Measurements from ENCODE around the gene SLC44A3. TPM values are rescaled to one million over a fixed set of nuclear protein-coding genes. Genes with fewer than 3 reads are reported as not detected.
A peak's percentile ranks its signal among the peaks of the same experiment; 100 is the strongest.

Gene SLC44A3
- total RNA-seq, 2 experiments from 2014 or later = not detected

- H3K9me3 Mint-ChIP-seq (ENCODE audit: low read depth) = no peaks in the 10 kb centered on the region
- CTCF ChIA-PET = interaction anchor here (1.1 kb wide), 1 partner anchor 35 kb away, joined by 3 read pairs; no protein-coding TSS in a partner anchor
- POLR2A ChIA-PET = no interaction called here
- intact Hi-C loops (cut with DNase I, micrococcal nuclease) = no loop called here
- H3K4me1 Mint-ChIP-seq = no peaks in the 10 kb centered on the region
- ATAC-seq (no peak), DNase-seq (no peak)
- peaks cover 42% of the 10 kb centered on the region for H3K27me3 Mint-ChIP-seq
- H3K27ac Mint-ChIP-seq = no peak overlapping the region
- no peaks in the 10 kb centered on the region for H3K36me3 Mint-ChIP-seq (ENCODE audit: low read depth)
- H3K4me3 Mint-ChIP-seq = peak overlapping the region; percentile 57
Observed at GRCh38 chr1:94819238-94819944, 766 bp upstream of the SLC44A3 start.

- H3K4me3 Mint-ChIP-seq = no peak overlapping the region
- intact Hi-C loops (cut with DNase I, micrococcal nuclease) = loop anchor here in 1 of 2 experiments (1.0 kb wide), 1 partner anchor 33 kb away; no protein-coding TSS in a partner anchor
- no peaks in the 10 kb centered on the region for H3K36me3 Mint-ChIP-seq (ENCODE audit: low read depth)
- no peak overlapping the region for H3K27ac Mint-ChIP-seq
- ChIA-PET POLR2A (no interaction called here), CTCF (interaction anchor here (1.9 kb wide), 1 partner anchor 33 kb away, joined by 8 read pairs; no protein-coding TSS in a partner anchor)
- H3K27me3 Mint-ChIP-seq = peaks cover 43% of the 10 kb centered on the region
- H3K4me1 Mint-ChIP-seq = no peaks in the 10 kb centered on the region
- no peaks in the 10 kb centered on the region for H3K9me3 Mint-ChIP-seq (ENCODE audit: low read depth)
- ATAC-seq = no peak
- no peak for DNase-seq
Observed at GRCh38 chr1:94820936-94821335, 779 bp downstream of the SLC44A3 start.

GRCh38 chr1:94821636-94822305 lies 1.6 kb downstream of the SLC44A3 start:
- intact Hi-C loops (cut with DNase I, micrococcal nuclease) = no loop called here
- no peak for ATAC-seq
- POLR2A ChIA-PET = interaction anchor here (0.7 kb wide), 2 partner anchors 10 to 139 kb away, joined by 4 read pairs; no protein-coding TSS in a partner anchor
- Mint-ChIP-seq H3K4me1 (no peaks in the 10 kb centered on the region), H3K27ac (no peak overlapping the region), H3K27me3 (peaks cover 42% of the 10 kb centered on the region), H3K4me3 (no peak overlapping the region), H3K9me3 (ENCODE audit: low read depth) (no peaks in the 10 kb centered on the region), H3K36me3 (ENCODE audit: low read depth) (no peaks in the 10 kb centered on the region)
- DNase-seq = no peak
- CTCF ChIA-PET = interaction anchor here (1.1 to 1.9 kb wide), 3 partner anchors 9 to 33 kb away, joined by 3 to 8 read pairs (median 8); no protein-coding TSS in a partner anchor

GRCh38 chr1:94823116-94823515 lies 3.0 kb downstream of the SLC44A3 start:
- Mint-ChIP-seq H3K27ac (no peak overlapping the region), H3K36me3 (ENCODE audit: low read depth) (no peaks in the 10 kb centered on the region), H3K9me3 (ENCODE audit: low read depth) (no peaks in the 10 kb centered on the region), H3K27me3 (peaks cover 36% of the 10 kb centered on the region), H3K4me1 (no peaks in the 10 kb centered on the region), H3K4me3 (no peak overlapping the region)
- no peak for DNase-seq
- intact Hi-C loops (cut with DNase I, micrococcal nuclease) = no loop called here
- ChIA-PET POLR2A (no interaction called here), CTCF (no interaction called here)
- no peak for ATAC-seq

GRCh38 chr1:94825936-94826335 lies 5.8 kb downstream of the SLC44A3 start:
- DNase-seq (no peak), ATAC-seq (no peak)
- Mint-ChIP-seq H3K4me1 (no peaks in the 10 kb centered on the region), H3K27me3 (peaks cover 22% of the 10 kb centered on the region), H3K4me3 (no peak overlapping the region), H3K9me3 (ENCODE audit: low read depth) (no peaks in the 10 kb centered on the region), H3K27ac (no peak overlapping the region), H3K36me3 (ENCODE audit: low read depth) (no peaks in the 10 kb centered on the region)
- CTCF ChIA-PET = no interaction called here
- POLR2A ChIA-PET = no interaction called here
- intact Hi-C loops (cut with DNase I, micrococcal nuclease) = no loop called here

GRCh38 chr1:94827434-94827833 lies 7.3 kb downstream of the SLC44A3 start:
- DNase-seq (no peak), ATAC-seq (no peak)
- H3K9me3 Mint-ChIP-seq (ENCODE audit: low read depth) = no peaks in the 10 kb centered on the region
- H3K4me3 Mint-ChIP-seq = no peak overlapping the region
- POLR2A ChIA-PET = no interaction called here
- no peak overlapping the region for H3K27ac Mint-ChIP-seq
- intact Hi-C loops (cut with DNase I, micrococcal nuclease) = no loop called here
- CTCF ChIA-PET = interaction anchor here (1.6 kb wide), 1 partner anchor 21 kb away, joined by 3 read pairs; no protein-coding TSS in a partner anchor
- H3K4me1 Mint-ChIP-seq = no peaks in the 10 kb centered on the region
- peaks cover 18% of the 10 kb centered on the region for H3K27me3 Mint-ChIP-seq
- H3K36me3 Mint-ChIP-seq (ENCODE audit: low read depth) = no peaks in the 10 kb centered on the region

GRCh38 chr1:94828251-94828650 lies 8.1 kb downstream of the SLC44A3 start:
- DNase-seq = no peak
- H3K4me3 Mint-ChIP-seq = no peak overlapping the region
- H3K4me1 Mint-ChIP-seq = no peaks in the 10 kb centered on the region
- H3K27ac Mint-ChIP-seq = no peak overlapping the region
- ChIA-PET POLR2A (no interaction called here), CTCF (interaction anchor here (1.6 kb wide), 1 partner anchor 22 kb away, joined by 3 read pairs; no protein-coding TSS in a partner anchor)
- H3K27me3 Mint-ChIP-seq = peaks cover 16% of the 10 kb centered on the region
- no peak for ATAC-seq
- H3K36me3 Mint-ChIP-seq (ENCODE audit: low read depth) = no peaks in the 10 kb centered on the region
- H3K9me3 Mint-ChIP-seq (ENCODE audit: low read depth) = no peaks in the 10 kb centered on the region
- intact Hi-C loops (cut with DNase I, micrococcal nuclease) = no loop called here

- POLR2A ChIA-PET = interaction anchor here (0.8 kb wide), 1 partner anchor 10 kb away, joined by 4 read pairs; no protein-coding TSS in a partner anchor
- peaks cover 12% of the 10 kb centered on the region for H3K27me3 Mint-ChIP-seq
- no peaks in the 10 kb centered on the region for H3K36me3 Mint-ChIP-seq (ENCODE audit: low read depth)
- intact Hi-C loops (cut with DNase I, micrococcal nuclease) = no loop called here
- H3K27ac Mint-ChIP-seq = no peak overlapping the region
- H3K4me3 Mint-ChIP-seq = no peak overlapping the region
- ATAC-seq (no peak), DNase-seq (no peak)
- CTCF ChIA-PET = interaction anchor here (1.9 kb wide), 1 partner anchor 10 kb away, joined by 8 read pairs; no protein-coding TSS in a partner anchor
- no peaks in the 10 kb centered on the region for H3K9me3 Mint-ChIP-seq (ENCODE audit: low read depth)
- no peaks in the 10 kb centered on the region for H3K4me1 Mint-ChIP-seq
Observed at GRCh38 chr1:94831641-94832040, 11.5 kb downstream of the SLC44A3 start.

- DNase-seq (no peak), ATAC-seq (no peak)
- Mint-ChIP-seq H3K4me1 (no peaks in the 10 kb centered on the region), H3K27ac (no peak overlapping the region), H3K9me3 (ENCODE audit: low read depth) (no peaks in the 10 kb centered on the region), H3K4me3 (no peak overlapping the region), H3K36me3 (ENCODE audit: low read depth) (no peaks in the 10 kb centered on the region), H3K27me3 (peaks cover 12% of the 10 kb centered on the region)
- ChIA-PET CTCF (no interaction called here), POLR2A (interaction anchor here (0.8 kb wide), 1 partner anchor 10 kb away, joined by 4 read pairs; no protein-coding TSS in a partner anchor)
- intact Hi-C loops (cut with DNase I, micrococcal nuclease) = no loop called here
Observed at GRCh38 chr1:94832446-94832845, 12.3 kb downstream of the SLC44A3 start.

- Mint-ChIP-seq H3K9me3 (ENCODE audit: low read depth) (no peaks in the 10 kb centered on the region), H3K36me3 (ENCODE audit: low read depth) (no peaks in the 10 kb centered on the region), H3K27me3 (peaks cover 11% of the 10 kb centered on the region), H3K4me1 (no peaks in the 10 kb centered on the region), H3K4me3 (no peak overlapping the region), H3K27ac (no peak overlapping the region)
- ATAC-seq (no peak), DNase-seq (no peak)
- CTCF ChIA-PET = interaction anchor here (1.7 kb wide), 1 partner anchor 21 kb away, joined by 7 read pairs; no protein-coding TSS in a partner anchor
- intact Hi-C loops (cut with DNase I, micrococcal nuclease) = no loop called here
- POLR2A ChIA-PET = no interaction called here
Observed at GRCh38 chr1:94832931-94833585, 12.9 kb downstream of the SLC44A3 start.

- intact Hi-C loops (cut with DNase I, micrococcal nuclease) = no loop called here
- Mint-ChIP-seq H3K27ac (no peak overlapping the region), H3K4me1 (no peaks in the 10 kb centered on the region), H3K27me3 (peaks cover 4% of the 10 kb centered on the region), H3K4me3 (no peak overlapping the region), H3K36me3 (ENCODE audit: low read depth) (no peaks in the 10 kb centered on the region), H3K9me3 (ENCODE audit: low read depth) (no peaks in the 10 kb centered on the region)
- no peak for ATAC-seq
- CTCF ChIA-PET = interaction anchor here (1.2 to 1.4 kb wide), 2 partner anchors 18 to 91 kb away, joined by 3 to 5 read pairs; no protein-coding TSS in a partner anchor
- DNase-seq = no peak
- POLR2A ChIA-PET = no interaction called here
Observed at GRCh38 chr1:94836891-94837290, 16.7 kb downstream of the SLC44A3 start.

Measured in activated CD4-positive, alpha-beta T cell treated with anti-CD3 and anti-CD28 coated beads for 36 hours (primary cell).